Measurements from ENCODE around the gene LYZL1.

- no peak for TF ChIP-seq HDGF (IDR thresholded peaks at IDR 0.05)
- TF ChIP-seq AFF1 (IDR thresholded peaks at IDR 0.05; ENCODE audit: low read depth in 1 of 2, partially characterized antibody in 2 of 2), result no peak
- TF ChIP-seq SRSF3 (IDR thresholded peaks at IDR 0.05; ENCODE audit: insufficient read depth, low read length), result no peak
- no peak for TF ChIP-seq MGA (IDR thresholded peaks at IDR 0.05)
- TF ChIP-seq RERE (CRISPR knock-in tag; IDR thresholded peaks at IDR 0.05; ENCODE audit: borderline replicate concordance), result no peak
Observed at GRCh38 chr10:29259498-29259897, 29.4 kb upstream of the LYZL1 start.
